ENCODE results near the gene ARFIP1.

ARFIP1 gene

DNA sequence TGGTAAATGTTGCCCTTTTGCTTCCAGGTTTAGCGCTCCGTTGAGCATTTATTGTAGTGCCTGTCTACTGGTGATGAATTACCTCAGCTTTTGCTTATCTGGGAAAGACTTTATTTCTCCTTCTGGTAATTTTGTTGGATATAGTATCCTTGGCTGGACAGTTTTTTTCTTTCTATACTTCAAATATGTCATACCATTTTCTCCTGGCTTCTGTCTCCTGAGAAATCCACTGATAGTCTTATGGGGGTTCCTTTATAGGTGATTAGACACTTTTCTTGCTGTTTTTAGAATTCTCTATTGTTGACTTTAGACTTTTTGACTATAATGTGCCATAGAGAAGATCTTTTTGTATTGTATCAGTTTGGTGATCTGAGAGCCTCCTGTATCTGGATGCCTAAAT is 73.5 kb downstream of the ARFIP1 start:
- TF ChIP-seq, protein P1, sequence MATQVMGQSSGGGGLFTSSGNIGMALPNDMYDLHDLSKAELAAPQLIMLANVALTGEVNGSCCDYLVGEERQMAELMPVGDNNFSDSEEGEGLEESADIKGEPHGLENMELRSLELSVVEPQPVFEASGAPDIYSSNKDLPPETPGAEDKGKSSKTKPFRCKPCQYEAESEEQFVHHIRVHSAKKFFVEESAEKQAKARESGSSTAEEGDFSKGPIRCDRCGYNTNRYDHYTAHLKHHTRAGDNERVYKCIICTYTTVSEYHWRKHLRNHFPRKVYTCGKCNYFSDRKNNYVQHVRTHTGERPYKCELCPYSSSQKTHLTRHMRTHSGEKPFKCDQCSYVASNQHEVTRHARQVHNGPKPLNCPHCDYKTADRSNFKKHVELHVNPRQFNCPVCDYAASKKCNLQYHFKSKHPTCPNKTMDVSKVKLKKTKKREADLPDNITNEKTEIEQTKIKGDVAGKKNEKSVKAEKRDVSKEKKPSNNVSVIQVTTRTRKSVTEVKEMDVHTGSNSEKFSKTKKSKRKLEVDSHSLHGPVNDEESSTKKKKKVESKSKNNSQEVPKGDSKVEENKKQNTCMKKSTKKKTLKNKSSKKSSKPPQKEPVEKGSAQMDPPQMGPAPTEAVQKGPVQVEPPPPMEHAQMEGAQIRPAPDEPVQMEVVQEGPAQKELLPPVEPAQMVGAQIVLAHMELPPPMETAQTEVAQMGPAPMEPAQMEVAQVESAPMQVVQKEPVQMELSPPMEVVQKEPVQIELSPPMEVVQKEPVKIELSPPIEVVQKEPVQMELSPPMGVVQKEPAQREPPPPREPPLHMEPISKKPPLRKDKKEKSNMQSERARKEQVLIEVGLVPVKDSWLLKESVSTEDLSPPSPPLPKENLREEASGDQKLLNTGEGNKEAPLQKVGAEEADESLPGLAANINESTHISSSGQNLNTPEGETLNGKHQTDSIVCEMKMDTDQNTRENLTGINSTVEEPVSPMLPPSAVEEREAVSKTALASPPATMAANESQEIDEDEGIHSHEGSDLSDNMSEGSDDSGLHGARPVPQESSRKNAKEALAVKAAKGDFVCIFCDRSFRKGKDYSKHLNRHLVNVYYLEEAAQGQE (IDR thresholded peaks at IDR 0.05; ENCODE audit: insufficient read depth in 1 of 2, low read depth in 2 of 2, low read length in 2 of 2) = no peak
- no peak for TF ChIP-seq TAF1 (IDR thresholded peaks at IDR 0.05; ENCODE audit: borderline replicate concordance, insufficient read depth, low read length)
- no peak for TF ChIP-seq FOXP2 (optimal IDR thresholded peaks at IDR 0.05; ENCODE audit: borderline replicate concordance, extremely low read depth, extremely low read length, insufficient read depth)
- TF ChIP-seq SIN3A (IDR thresholded peaks at IDR 0.05; ENCODE audit: borderline replicate concordance, insufficient read depth, low read length) = no peak
- no peak for TF ChIP-seq POLR2AphosphoS5 (IDR thresholded peaks at IDR 0.05; ENCODE audit: low read depth, low read length)

DNA sequence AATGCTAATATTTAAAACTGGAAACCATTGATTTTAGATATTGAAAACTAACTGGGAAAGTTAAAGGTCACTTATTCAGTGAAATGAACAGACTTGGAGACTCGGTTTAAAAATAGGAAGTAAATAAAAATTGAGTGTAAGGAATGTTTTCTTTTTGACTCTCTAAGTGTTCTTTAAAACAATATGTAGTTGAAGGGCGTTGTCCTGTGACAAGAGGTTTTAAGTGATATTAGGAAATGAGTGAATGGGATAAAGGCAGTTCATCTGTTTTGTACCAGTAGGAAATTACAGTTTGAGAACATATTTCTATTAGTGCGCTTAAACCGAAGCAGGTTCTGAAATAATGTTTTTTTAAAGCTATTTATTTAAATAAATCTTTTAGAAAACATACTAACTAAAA is 77.2 kb downstream of the ARFIP1 start:
- TF ChIP-seq, protein P1 (IDR thresholded peaks at IDR 0.05; ENCODE audit: insufficient read depth in 1 of 2, low read depth in 2 of 2, low read length in 2 of 2) = no peak
- TF ChIP-seq SIN3A (IDR thresholded peaks at IDR 0.05; ENCODE audit: borderline replicate concordance, insufficient read depth, low read length) (no peak), POLR2AphosphoS5 (IDR thresholded peaks at IDR 0.05; ENCODE audit: low read depth, low read length) (no peak), FOXP2 (optimal IDR thresholded peaks at IDR 0.05; ENCODE audit: borderline replicate concordance, extremely low read depth, extremely low read length, insufficient read depth) (no peak), TAF1 (IDR thresholded peaks at IDR 0.05; ENCODE audit: borderline replicate concordance, insufficient read depth, low read length) (no peak)

DNA sequence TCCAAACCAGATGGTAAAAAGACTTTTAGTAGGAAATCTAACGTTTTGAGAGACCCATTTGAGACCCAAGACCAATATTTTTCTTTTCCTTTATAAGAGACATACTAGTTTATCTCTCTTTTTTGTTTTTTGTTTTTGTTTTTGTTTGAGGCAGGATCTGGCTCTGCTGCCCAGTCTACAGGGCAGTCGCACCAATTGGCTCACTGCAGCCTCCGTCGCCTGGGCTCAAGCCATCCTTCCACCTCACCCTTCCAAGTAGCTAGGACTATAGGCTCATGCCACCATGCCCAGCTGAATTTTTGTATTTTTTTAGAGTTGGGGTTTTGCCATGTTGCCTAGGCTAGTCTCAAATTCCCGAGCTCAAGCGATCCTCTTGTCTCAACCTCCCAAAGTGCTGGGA is 79.2 kb downstream of the ARFIP1 start:
- TF ChIP-seq, protein P1 (IDR thresholded peaks at IDR 0.05; ENCODE audit: insufficient read depth in 1 of 2, low read depth in 2 of 2, low read length in 2 of 2) = no peak
- no peak for TF ChIP-seq FOXP2 (optimal IDR thresholded peaks at IDR 0.05; ENCODE audit: borderline replicate concordance, extremely low read depth, extremely low read length, insufficient read depth)
- no peak for TF ChIP-seq TAF1 (IDR thresholded peaks at IDR 0.05; ENCODE audit: borderline replicate concordance, insufficient read depth, low read length)
- TF ChIP-seq POLR2AphosphoS5 (IDR thresholded peaks at IDR 0.05; ENCODE audit: low read depth, low read length) = no peak
- no peak for TF ChIP-seq SIN3A (IDR thresholded peaks at IDR 0.05; ENCODE audit: borderline replicate concordance, insufficient read depth, low read length)

DNA sequence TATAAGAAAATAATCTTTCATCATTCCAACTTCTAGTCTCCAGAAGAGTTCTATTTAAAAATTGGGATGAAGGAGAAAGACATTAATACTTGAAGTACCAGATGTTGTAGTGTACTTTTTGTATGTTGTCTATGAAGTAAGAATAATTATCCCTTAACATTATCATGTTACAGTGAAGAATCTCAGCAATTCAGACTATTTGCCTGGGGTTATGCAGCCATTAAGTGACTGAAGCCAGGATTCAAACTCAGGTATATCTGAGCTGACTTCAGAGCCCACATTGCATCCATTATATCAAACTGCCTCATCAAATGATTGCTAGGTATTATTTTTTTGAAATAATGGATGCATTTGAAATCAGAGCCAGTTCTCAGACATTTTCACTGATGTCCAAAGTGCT is 80.3 kb downstream of the ARFIP1 start:
- TF ChIP-seq FOXP2 (optimal IDR thresholded peaks at IDR 0.05; ENCODE audit: borderline replicate concordance, extremely low read depth, extremely low read length, insufficient read depth) (no peak), TAF1 (IDR thresholded peaks at IDR 0.05; ENCODE audit: borderline replicate concordance, insufficient read depth, low read length) (no peak), POLR2AphosphoS5 (IDR thresholded peaks at IDR 0.05; ENCODE audit: low read depth, low read length) (no peak)
- TF ChIP-seq, protein P1 (IDR thresholded peaks at IDR 0.05; ENCODE audit: insufficient read depth in 1 of 2, low read depth in 2 of 2, low read length in 2 of 2) = no peak

DNA sequence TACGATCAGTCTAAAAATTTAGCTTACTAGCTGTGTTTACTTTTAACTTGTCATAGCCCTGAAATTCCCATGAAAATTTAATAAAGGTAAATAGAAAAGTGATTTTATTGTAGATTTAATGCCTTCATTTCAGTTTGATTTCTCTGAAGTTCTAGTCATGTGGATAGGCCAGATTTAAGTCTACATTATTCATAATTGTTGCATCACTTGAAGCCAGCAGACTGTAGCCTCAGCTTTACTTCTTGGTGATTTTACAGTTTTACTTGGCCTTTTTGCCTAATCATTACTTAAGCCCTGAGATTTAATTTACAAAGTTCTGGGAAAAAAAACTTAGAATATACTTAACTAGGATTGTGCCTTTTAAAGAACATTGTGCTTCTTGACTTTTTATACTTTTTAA is 82.9 kb downstream of the ARFIP1 start:
- TF ChIP-seq POLR2AphosphoS5 (IDR thresholded peaks at IDR 0.05; ENCODE audit: low read depth, low read length) = no peak
- TF ChIP-seq, protein P1 (IDR thresholded peaks at IDR 0.05; ENCODE audit: insufficient read depth in 1 of 2, low read depth in 2 of 2, low read length in 2 of 2) = no peak
- no peak for TF ChIP-seq SIN3A (IDR thresholded peaks at IDR 0.05; ENCODE audit: borderline replicate concordance, insufficient read depth, low read length)
- TF ChIP-seq FOXP2 (optimal IDR thresholded peaks at IDR 0.05; ENCODE audit: borderline replicate concordance, extremely low read depth, extremely low read length, insufficient read depth) = no peak
- TF ChIP-seq TAF1 (IDR thresholded peaks at IDR 0.05; ENCODE audit: borderline replicate concordance, insufficient read depth, low read length) = no peak

Data from PFSK-1 (cell line).